ENCODE data around the gene SERPING1.

The SERPING1 gene

GRCh38 chr11:57644748-57645688 is 47.5 kb downstream of the SERPING1 start:
- in situ Hi-C loops (cut with MboI; ENCODE audit: low sequenced_read_pairs, unreplicated experiment), result loop anchor here (5.0 to 10.0 kb wide), 2 partner anchors 78 to 150 kb away; partner anchors contain the start of gene UBE2L6
- DNase-seq (ENCODE audit: low spot score), result peak; percentile 85
- TF ChIP-seq CTCF (IDR thresholded peaks at IDR 0.05; ENCODE audit: borderline replicate concordance, control extremely low read depth, extremely low read depth, insufficient read depth, missing control alignments), result peak; percentile 77

GRCh38 chr11:57645689-57646085 is 48.2 kb downstream of the SERPING1 start:
- DNase-seq (ENCODE audit: low spot score), result no peak
- TF ChIP-seq CTCF (IDR thresholded peaks at IDR 0.05; ENCODE audit: borderline replicate concordance, control extremely low read depth, extremely low read depth, insufficient read depth, missing control alignments), result no peak
- in situ Hi-C loops (cut with MboI; ENCODE audit: low sequenced_read_pairs, unreplicated experiment), result loop anchor here (10.0 kb wide), 1 partner anchor 151 kb away; no protein-coding TSS in a partner anchor

- in situ Hi-C loops (cut with MboI; ENCODE audit: low sequenced_read_pairs, unreplicated experiment), result loop anchor here (10.0 kb wide), 1 partner anchor 151 kb away; no protein-coding TSS in a partner anchor
- no peak for TF ChIP-seq CTCF (IDR thresholded peaks at IDR 0.05; ENCODE audit: borderline replicate concordance, control extremely low read depth, extremely low read depth, insufficient read depth, missing control alignments)
- no peak for DNase-seq (ENCODE audit: low spot score)
Measured at GRCh38 chr11:57646194-57646798, 48.8 kb downstream of the SERPING1 start.

- TF ChIP-seq CTCF (IDR thresholded peaks at IDR 0.05; ENCODE audit: borderline replicate concordance, control extremely low read depth, extremely low read depth, insufficient read depth, missing control alignments), result no peak
- in situ Hi-C loops (cut with MboI; ENCODE audit: low sequenced_read_pairs, unreplicated experiment), result loop anchor here (10.0 kb wide), 1 partner anchor 152 kb away; no protein-coding TSS in a partner anchor
- no peak for DNase-seq (ENCODE audit: low spot score)
Measured at GRCh38 chr11:57646799-57647303, 49.4 kb downstream of the SERPING1 start.

GRCh38 chr11:57647372-57647771 is 49.9 kb downstream of the SERPING1 start:
- no peak for DNase-seq (ENCODE audit: low spot score)
- in situ Hi-C loops (cut with MboI; ENCODE audit: low sequenced_read_pairs, unreplicated experiment), result loop anchor here (10.0 kb wide), 1 partner anchor 153 kb away; no protein-coding TSS in a partner anchor

More at GRCh38 chr11:57647372-57647771, 49.9 kb downstream of the SERPING1 start:
- no peak for TF ChIP-seq CTCF (IDR thresholded peaks at IDR 0.05; ENCODE audit: borderline replicate concordance, control extremely low read depth, extremely low read depth, insufficient read depth, missing control alignments)

All from GM13976 (cell line).